WERI-Rb-1 (cell line): ENCODE results near the gene SIM1.

Experiments
- DNase-seq: peaks from one replicate; pipeline ENCODE4 v3.0.0-alpha.2; 2020
- H3K27ac ChIP-seq: fragments of 250-450 bp; sonication (Bioruptor Pico); 2 replicates; pipeline ENCODE4 v1.5.1; 2020; ENCODE audit warnings: mild to moderate bottlenecking, moderate library complexity
- H3K27me3 ChIP-seq: fragments of 250-450 bp; sonication (Bioruptor Pico); 2 replicates; pipeline ENCODE4 v1.5.1; 2021; ENCODE audit warnings: mild to moderate bottlenecking, low read depth, moderate library complexity; ENCODE audit not compliant: insufficient read depth, severe bottlenecking
- H3K36me3 ChIP-seq: fragments of 250-450 bp; sonication (Bioruptor Pico); 2 replicates; pipeline ENCODE4 v1.5.1; 2020; ENCODE audit warnings: mild to moderate bottlenecking, moderate library complexity
- H3K4me3 ChIP-seq: 2 replicates; pipeline ENCODE4 v1.5.1; 2011; ENCODE audit warnings: low read depth, mild to moderate bottlenecking, control low read depth, low read length
- H3K9me3 ChIP-seq: fragments of 250-450 bp; sonication (Bioruptor Pico); 2 replicates; pipeline ENCODE4 v1.5.1; 2021; ENCODE audit warnings: mild to moderate bottlenecking, moderate library complexity; ENCODE audit not compliant: severe bottlenecking
- TF ChIP-seq, protein P1 (sequence below): IDR thresholded peaks from 2 replicates; pipeline ENCODE4 v1.5.1; 2011; ENCODE audit warnings: low read depth, mild to moderate bottlenecking, control low read depth, inconsistent platforms, low read length

The SIM1 gene

DNA sequence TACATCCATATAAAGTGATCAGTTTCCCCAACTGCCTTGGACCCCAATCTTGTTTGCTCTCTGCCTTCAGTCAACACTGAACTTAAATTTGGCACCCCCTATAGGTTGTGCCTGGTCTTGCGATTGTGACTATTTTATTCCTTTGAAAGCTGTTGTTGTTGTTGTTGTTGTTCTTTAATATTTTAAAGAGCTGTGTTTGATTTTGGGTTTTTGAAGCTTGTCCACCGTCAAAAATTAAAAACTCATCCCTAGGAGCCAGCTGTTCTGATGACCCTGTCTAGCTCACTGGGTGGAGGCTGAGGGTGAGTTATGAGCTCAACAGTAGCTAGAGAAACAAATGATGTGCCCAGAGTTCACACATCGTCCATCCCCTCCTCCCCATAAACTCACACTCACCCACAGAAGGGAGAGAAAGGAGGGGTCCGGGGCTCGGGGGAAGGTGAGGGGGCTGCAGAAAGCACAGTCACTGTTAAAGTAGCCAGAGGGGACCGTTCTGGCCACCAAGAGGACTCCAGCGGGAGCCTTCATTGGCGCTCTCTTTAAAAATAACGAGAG, 4.0 kb downstream of the SIM1 start:
- no peaks in the 10 kb centered on the region for H3K36me3 ChIP-seq
- H3K27ac ChIP-seq: no peak overlapping the region
- no peak for DNase-seq
- H3K27me3 ChIP-seq: peaks cover 30% of the 10 kb centered on the region
- peak overlapping the region; percentile 44 for H3K4me3 ChIP-seq
- peaks cover 6% of the 10 kb centered on the region for H3K9me3 ChIP-seq
- TF ChIP-seq, protein P1, sequence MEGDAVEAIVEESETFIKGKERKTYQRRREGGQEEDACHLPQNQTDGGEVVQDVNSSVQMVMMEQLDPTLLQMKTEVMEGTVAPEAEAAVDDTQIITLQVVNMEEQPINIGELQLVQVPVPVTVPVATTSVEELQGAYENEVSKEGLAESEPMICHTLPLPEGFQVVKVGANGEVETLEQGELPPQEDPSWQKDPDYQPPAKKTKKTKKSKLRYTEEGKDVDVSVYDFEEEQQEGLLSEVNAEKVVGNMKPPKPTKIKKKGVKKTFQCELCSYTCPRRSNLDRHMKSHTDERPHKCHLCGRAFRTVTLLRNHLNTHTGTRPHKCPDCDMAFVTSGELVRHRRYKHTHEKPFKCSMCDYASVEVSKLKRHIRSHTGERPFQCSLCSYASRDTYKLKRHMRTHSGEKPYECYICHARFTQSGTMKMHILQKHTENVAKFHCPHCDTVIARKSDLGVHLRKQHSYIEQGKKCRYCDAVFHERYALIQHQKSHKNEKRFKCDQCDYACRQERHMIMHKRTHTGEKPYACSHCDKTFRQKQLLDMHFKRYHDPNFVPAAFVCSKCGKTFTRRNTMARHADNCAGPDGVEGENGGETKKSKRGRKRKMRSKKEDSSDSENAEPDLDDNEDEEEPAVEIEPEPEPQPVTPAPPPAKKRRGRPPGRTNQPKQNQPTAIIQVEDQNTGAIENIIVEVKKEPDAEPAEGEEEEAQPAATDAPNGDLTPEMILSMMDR: peak; percentile 61

DNA sequence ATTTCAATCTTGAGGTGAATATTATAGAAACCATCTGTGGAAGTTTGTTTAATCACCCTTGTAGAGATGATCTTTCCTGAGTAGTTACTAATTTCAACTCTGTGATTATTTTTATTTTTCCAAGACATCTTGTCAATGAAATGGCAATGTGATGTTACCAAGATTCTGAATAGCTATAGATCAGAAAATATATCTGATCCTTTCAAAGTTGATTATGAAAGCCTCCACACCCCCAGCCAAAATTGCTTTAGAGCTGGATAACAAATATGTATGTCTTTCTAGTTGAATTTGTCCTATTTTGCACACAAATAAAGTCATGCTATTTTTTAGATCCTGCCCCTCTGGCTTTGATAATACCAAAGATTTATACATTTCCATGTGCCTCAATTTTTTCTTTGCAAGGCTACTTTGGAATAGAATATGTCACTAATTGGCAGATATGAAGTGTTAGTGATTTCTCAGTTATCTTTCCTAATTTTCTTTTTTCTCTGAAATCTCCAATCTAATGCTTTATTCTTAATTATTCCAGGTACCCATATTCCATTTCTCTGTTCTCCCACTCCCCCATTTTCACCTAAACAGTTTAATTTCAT, 5.0 kb downstream of the SIM1 start:
- Histone ChIP-seq H3K4me3 (no peak overlapping the region), H3K36me3 (no peaks in the 10 kb centered on the region), H3K27ac (no peak overlapping the region), H3K27me3 (peaks cover 34% of the 10 kb centered on the region), H3K9me3 (peaks cover 6% of the 10 kb centered on the region)
- DNase-seq: no peak
- TF ChIP-seq, protein P1: no peak

- no peak overlapping the region for H3K27ac ChIP-seq
- H3K9me3 ChIP-seq: peaks cover 6% of the 10 kb centered on the region
- peaks cover 35% of the 10 kb centered on the region for H3K27me3 ChIP-seq
- TF ChIP-seq, protein P1: no peak
- no peak for DNase-seq
- H3K36me3 ChIP-seq: no peaks in the 10 kb centered on the region
- no peak overlapping the region for H3K4me3 ChIP-seq
Observed at GRCh38 chr6:100458841-100459591, 5.7 kb downstream of the SIM1 start.

- Histone ChIP-seq H3K36me3 (no peaks in the 10 kb centered on the region), H3K4me3 (no peak overlapping the region), H3K9me3 (peaks cover 6% of the 10 kb centered on the region), H3K27ac (no peak overlapping the region), H3K27me3 (peaks cover 26% of the 10 kb centered on the region)
- TF ChIP-seq, protein P1: no peak
- DNase-seq: no peak
Observed at GRCh38 chr6:100457311-100457990, 7.3 kb downstream of the SIM1 start.

- TF ChIP-seq, protein P1: no peak
- Histone ChIP-seq H3K4me3 (no peak overlapping the region), H3K9me3 (peaks cover 6% of the 10 kb centered on the region), H3K27me3 (peaks cover 26% of the 10 kb centered on the region), H3K36me3 (no peaks in the 10 kb centered on the region), H3K27ac (no peak overlapping the region)
- no peak for DNase-seq
Observed at GRCh38 chr6:100456908-100457235, 7.8 kb downstream of the SIM1 start.
